Stimulated activated CD8-positive, alpha-beta memory T cell treated with anti-CD3 and anti-CD28 coated beads, Interleukin-2, amount 100 ng/mL, for 48 hours (primary cell): ENCODE results near the gene ARL14EP.

Source experiments
- DNase-seq, 2 donors: peaks; one replicate each; pipeline ENCODE4 v3.0.0-alpha.2; 2020; ENCODE audit warnings: low read depth in 2 of 2

ARL14EP gene

GRCh38 chr11:30326906-30327305, 4.0 kb downstream of the ARL14EP start:
- DNase-seq, result no peak

GRCh38 chr11:30328681-30329080, 5.8 kb downstream of the ARL14EP start:
- DNase-seq, result no peak

GRCh38 chr11:30329150-30329940, 6.4 kb downstream of the ARL14EP start:
- DNase-seq, result no peak

- no peak for DNase-seq
Observed at GRCh38 chr11:30333405-30333804, 10.5 kb downstream of the ARL14EP start.

GRCh38 chr11:30342736-30343166, 19.8 kb downstream of the ARL14EP start:
- DNase-seq, result no peak

GRCh38 chr11:30344085-30344484, 21.2 kb downstream of the ARL14EP start:
- DNase-seq, result no peak

- DNase-seq, result no peak
Observed at GRCh38 chr11:30345644-30346043, 22.7 kb downstream of the ARL14EP start.

GRCh38 chr11:30346068-30346688, 23.3 kb downstream of the ARL14EP start:
- DNase-seq, result no peak

GRCh38 chr11:30348035-30348434, 25.1 kb downstream of the ARL14EP start:
- no peak for DNase-seq

GRCh38 chr11:30349885-30350284, 27.0 kb downstream of the ARL14EP start:
- no peak for DNase-seq

GRCh38 chr11:30350384-30350783, 27.5 kb downstream of the ARL14EP start:
- no peak for DNase-seq

GRCh38 chr11:30351061-30351460, 28.2 kb downstream of the ARL14EP start:
- DNase-seq, result no peak

- no peak for DNase-seq
Observed at GRCh38 chr11:30356391-30356790, 33.5 kb downstream of the ARL14EP start.

- DNase-seq, result no peak
Observed at GRCh38 chr11:30357872-30358271, 35.0 kb downstream of the ARL14EP start.

GRCh38 chr11:30358536-30358935, 35.6 kb downstream of the ARL14EP start:
- DNase-seq, result no peak

GRCh38 chr11:30360741-30361140, 37.8 kb downstream of the ARL14EP start:
- no peak for DNase-seq

GRCh38 chr11:30364139-30364836, 41.4 kb downstream of the ARL14EP start:
- no peak for DNase-seq

GRCh38 chr11:30364837-30365482, 42.1 kb downstream of the ARL14EP start:
- no peak for DNase-seq

- DNase-seq, result no peak
Observed at GRCh38 chr11:30365793-30366517, 43.1 kb downstream of the ARL14EP start.

- DNase-seq, result no peak
Observed at GRCh38 chr11:30368394-30368793, 45.5 kb downstream of the ARL14EP start.

- DNase-seq, result no peak
Observed at GRCh38 chr11:30370164-30370563, 47.3 kb downstream of the ARL14EP start.

- no peak for DNase-seq
Observed at GRCh38 chr11:30377347-30377746, 54.4 kb downstream of the ARL14EP start.
